GM12873 (cell line): ENCODE results near the gene TUBB6.

Experiments used
- TF ChIP-seq, protein P1 (sequence below): IDR thresholded peaks from 2 replicates; pipeline ENCODE4 v1.5.1; 2012; ENCODE audit warnings: low read depth, mild to moderate bottlenecking, moderate library complexity, low read length, control low read depth; ENCODE audit not compliant: insufficient read depth; ENCODE audit errors: missing control alignments

The TUBB6 gene

DNA sequence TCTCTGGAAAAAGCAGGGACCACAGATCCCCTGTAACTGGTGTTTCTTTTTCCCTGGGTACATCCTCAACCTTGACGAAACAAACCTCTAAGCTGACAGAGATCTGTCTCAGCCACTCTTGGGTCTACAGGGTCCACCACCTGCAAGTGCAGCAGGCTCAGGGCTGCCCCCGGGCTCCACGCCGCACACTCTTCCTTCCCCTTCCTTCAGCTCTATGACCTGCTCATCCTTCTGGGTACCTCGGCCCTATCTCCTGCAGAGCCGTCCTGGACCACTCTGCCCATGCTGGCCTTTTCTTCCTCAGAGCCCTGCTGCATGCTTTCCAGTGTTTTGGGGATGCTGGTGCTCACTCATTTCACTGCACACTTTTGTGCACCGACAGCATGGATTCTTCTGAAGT lies 27.5 kb downstream of the TUBB6 start:
- TF ChIP-seq, protein P1, sequence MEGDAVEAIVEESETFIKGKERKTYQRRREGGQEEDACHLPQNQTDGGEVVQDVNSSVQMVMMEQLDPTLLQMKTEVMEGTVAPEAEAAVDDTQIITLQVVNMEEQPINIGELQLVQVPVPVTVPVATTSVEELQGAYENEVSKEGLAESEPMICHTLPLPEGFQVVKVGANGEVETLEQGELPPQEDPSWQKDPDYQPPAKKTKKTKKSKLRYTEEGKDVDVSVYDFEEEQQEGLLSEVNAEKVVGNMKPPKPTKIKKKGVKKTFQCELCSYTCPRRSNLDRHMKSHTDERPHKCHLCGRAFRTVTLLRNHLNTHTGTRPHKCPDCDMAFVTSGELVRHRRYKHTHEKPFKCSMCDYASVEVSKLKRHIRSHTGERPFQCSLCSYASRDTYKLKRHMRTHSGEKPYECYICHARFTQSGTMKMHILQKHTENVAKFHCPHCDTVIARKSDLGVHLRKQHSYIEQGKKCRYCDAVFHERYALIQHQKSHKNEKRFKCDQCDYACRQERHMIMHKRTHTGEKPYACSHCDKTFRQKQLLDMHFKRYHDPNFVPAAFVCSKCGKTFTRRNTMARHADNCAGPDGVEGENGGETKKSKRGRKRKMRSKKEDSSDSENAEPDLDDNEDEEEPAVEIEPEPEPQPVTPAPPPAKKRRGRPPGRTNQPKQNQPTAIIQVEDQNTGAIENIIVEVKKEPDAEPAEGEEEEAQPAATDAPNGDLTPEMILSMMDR: no peak

DNA sequence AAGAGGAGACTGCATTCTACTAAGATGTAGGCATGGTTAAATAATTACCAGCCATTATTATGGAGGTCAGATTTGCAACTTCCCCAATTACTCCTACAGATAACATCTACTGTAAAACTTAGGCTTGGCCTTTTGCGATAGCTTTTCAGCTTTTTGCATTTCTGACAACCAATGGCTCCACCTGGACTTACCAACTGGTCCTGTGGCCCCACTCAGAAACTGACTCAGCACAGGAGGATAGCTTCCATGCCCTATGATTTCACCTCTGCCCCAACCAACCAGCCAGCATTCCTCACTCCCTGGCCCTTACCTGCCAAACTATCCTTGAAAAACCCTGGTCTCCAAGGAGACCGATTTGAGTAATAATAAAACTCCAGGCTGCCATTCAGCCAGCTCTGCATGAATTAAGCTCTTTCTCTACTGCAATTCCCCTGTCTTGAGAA lies 28.2 kb downstream of the TUBB6 start:
- TF ChIP-seq, protein P1: no peak

DNA sequence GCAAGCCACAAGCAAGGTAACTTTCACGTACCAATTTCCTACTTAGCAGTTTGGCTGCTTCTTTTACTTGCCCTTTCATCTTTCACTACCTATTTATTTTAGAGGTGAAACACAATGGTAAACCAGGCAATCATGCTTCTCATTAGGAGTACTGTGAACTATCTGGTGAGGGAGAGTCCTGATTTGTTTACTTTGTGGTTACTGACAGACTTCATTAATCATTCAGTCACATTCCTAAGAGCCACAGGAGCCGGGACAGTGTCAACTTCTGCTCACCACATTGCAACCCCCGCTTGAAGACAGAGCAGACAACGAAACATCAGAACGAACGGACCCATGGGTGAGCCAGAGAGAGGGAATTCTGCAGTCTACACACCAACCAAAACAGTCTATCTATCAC lies 28.8 kb downstream of the TUBB6 start:
- TF ChIP-seq, protein P1: no peak

DNA sequence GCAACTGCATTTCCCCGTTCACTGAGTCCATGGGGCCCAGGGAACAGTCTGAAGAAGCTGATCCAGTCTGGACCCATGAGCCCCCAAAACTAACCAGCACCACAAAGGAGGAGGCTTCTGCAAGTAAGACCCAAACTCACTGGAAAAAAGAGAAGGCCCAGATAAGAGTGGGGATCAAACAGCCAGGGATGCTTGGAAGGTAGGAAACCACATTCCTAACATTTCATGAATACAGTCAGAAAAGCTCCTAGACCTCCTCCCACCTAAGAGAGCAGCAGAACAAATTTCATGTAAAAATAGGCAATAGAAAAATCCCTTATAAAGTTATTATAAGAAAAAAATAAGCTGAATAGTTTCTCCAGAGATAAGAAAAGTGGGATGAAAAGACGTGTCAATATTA lies 30.3 kb downstream of the TUBB6 start:
- TF ChIP-seq, protein P1: no peak

DNA sequence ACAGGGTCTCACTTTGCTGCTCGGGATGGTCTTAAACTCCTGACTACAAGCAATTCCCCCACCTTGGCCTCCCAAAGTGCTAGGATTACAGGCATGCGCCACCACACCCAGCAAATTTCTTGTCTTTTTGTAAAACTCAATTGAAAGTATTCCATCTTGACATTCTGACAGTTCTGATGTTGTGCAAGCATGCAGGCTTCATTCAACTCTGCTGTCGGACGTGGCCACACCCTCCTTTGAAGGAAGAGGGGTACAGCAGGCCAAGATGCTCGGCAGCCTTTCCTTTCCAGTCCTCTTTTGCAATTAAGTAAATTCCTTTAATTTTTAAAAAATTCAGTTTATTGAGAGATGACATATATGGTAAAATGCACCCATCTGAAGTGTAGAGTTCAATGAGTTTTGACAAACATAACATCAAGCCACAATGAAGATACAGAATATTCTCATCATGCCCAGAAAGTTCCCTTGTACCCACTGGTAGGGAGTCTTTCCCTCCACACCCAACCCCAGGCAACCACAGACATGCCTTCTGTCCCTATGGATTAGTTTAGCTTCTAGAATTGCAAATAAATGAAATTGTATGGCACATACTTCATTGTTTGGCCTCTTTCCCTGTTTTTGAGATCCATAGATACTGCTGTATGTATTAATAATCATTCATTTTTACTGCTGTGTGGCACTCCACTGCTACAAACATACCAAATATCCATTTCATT lies 33.1 kb downstream of the TUBB6 start:
- TF ChIP-seq, protein P1: no peak

DNA sequence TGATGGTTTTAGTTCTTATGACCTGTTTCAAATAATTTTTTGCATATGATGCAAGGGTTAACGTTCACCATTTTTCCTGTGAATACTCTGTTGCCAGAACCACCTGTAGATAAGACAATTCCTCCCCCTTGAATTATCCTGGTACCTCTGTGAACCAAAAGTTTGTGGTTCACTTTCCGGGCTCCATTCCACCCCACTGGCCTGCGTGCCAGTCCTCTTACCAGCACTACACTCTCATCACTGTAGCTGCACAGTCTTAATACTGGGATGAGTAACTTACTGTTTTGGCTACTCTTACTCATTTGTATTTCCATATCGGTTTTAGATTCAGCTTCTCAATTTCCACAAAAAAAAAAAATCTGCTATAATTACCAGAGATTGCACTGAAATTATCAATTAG lies 34.6 kb downstream of the TUBB6 start:
- TF ChIP-seq, protein P1: no peak

DNA sequence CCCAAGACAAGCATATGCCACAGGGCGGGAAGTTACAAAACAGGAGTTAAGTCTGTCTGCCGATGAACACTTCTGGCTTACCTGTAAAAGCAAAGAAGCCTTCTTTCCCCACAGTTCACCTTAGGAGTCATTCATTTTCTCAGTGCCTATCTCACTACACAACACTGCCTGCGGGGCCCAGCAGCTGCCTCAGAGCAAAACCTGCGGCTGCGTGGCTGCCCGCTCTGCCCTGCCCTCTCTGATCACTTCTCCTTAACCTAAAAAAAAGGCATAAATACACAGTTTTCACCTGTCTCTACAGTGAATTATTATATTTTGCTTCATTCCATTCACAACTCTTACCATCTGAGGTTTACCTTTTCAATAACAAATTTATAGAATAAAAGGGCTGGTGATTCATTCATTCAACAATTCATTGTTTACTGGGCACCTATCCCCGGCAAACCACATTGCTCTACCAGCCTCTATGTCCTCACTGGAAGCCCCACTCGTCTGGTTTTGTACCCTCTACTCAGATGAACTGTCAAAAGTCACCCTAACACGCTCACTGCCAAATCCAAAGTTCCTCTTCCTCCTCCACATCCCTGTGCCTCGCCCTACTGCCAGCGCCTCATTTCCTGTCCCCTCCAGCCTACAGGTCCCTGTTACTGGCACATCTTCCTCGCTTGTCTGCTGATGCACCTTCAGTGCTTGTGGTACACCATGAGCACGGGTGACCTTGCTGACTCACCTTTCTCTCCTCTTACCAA lies 37.6 kb downstream of the TUBB6 start:
- TF ChIP-seq, protein P1: no peak
